HepG2 (cell line): ENCODE results near the gene ILRUN. TPM values are rescaled to one million over a fixed set of nuclear protein-coding genes. Genes with fewer than 3 reads are reported as not detected.

Source experiments
- GRHL1 ChIP-seq: sonication (generic); formaldehyde crosslinking; conservative IDR thresholded peaks from 2 replicates; pipeline ENCODE4 v1.8.0; 2022; ENCODE audit warnings: missing genetic modification reagents
- HCFC1 ChIP-seq: fragments of 150-350 bp; IDR thresholded peaks from 2 replicates; pipeline ENCODE4 v1.6.1; 2014; ENCODE audit warnings: low read depth, low read length
- HMGXB3 ChIP-seq: sonication (generic); formaldehyde crosslinking; IDR thresholded peaks from 2 replicates; pipeline ENCODE4 v1.4.0; 2020; ENCODE audit warnings: missing genetic modification reagents, borderline replicate concordance
- HNF1A ChIP-seq, 2 experiments: sonication (generic) in 1 of 2; formaldehyde crosslinking in 1 of 2; IDR thresholded peaks; 2 replicates each; pipeline versions ENCODE4 v1.4.0 to v1.6.1; 2016 to 2020; ENCODE audit warnings: borderline replicate concordance in 1 of 2, low read depth in 1 of 2, mild to moderate bottlenecking in 1 of 2, missing genetic modification reagents in 1 of 2
- LRRFIP1 ChIP-seq: sonication (generic); formaldehyde crosslinking; conservative IDR thresholded peaks from 2 replicates; pipeline ENCODE4 v1.4.0; 2020; ENCODE audit warnings: missing genetic modification reagents
- MYC ChIP-seq: sonication (generic); formaldehyde crosslinking; IDR thresholded peaks from 2 replicates; pipeline ENCODE4 v1.9.0; 2021; ENCODE audit warnings: missing genetic modification reagents, borderline replicate concordance
- NFKBIZ ChIP-seq: IDR thresholded peaks from 2 replicates; pipeline ENCODE4 v1.6.1; 2018; ENCODE audit warnings: missing genetic modification reagents, missing compliant biosample characterization
- SMAD1 ChIP-seq: sonication (generic); formaldehyde crosslinking; IDR thresholded peaks from 2 replicates; pipeline ENCODE4 v1.4.0; 2020; ENCODE audit warnings: missing genetic modification reagents, low read depth, mild to moderate bottlenecking, borderline replicate concordance
- TARDBP ChIP-seq: sonication (generic); formaldehyde crosslinking; IDR thresholded peaks from 2 replicates; pipeline ENCODE4 v1.8.0; 2022; ENCODE audit warnings: mild to moderate bottlenecking, missing genetic modification reagents
- ZNF333 ChIP-seq: sonication (generic); formaldehyde crosslinking; IDR thresholded peaks from 2 replicates; pipeline ENCODE4 v1.4.0; 2020; ENCODE audit warnings: mild to moderate bottlenecking, missing genetic modification reagents, borderline replicate concordance
- ZNF616 ChIP-seq: sonication (generic); formaldehyde crosslinking; IDR thresholded peaks from 2 replicates; pipeline ENCODE4 v1.5.0; 2020; ENCODE audit warnings: low read depth, mild to moderate bottlenecking, missing genetic modification reagents
- ZNF878 ChIP-seq: sonication (generic); formaldehyde crosslinking; IDR thresholded peaks from 2 replicates; pipeline ENCODE4 v1.8.1; 2023; ENCODE audit warnings: mild to moderate bottlenecking, missing genetic modification reagents, moderate library complexity
- polyA plus RNA-seq, 8 experiments: library from polyadenylated mRNA; depleted of rRNA in 3 of 8; stranded (reverse) in 7 of 8; unstranded in 1 of 8; fragments of >200 nt; fragmentation: Illumina TruSeq in 4 of 8; extraction: Trizol in 4 of 8; gene quantifications; 2 replicates each; pipeline versions ENCODE4 v1.2.1 to v1.2.3, GENCODE V29; 2011 to 2016; ENCODE audit warnings: low read depth in 4 of 8, missing spikeins in 1 of 8, mixed read lengths in 1 of 8; ENCODE audit not compliant: insufficient read depth in 1 of 8
- total RNA-seq, 5 experiments: library from RNA; depleted of rRNA; stranded (reverse); fragments of >200 nt; fragmentation: Illumina TruSeq; extraction: Trizol; gene quantifications; 2 replicates each; pipeline ENCODE4 v1.2.3, GENCODE V29; 2016; ENCODE audit warnings: low read depth in 1 of 5
- TF ChIP-seq, protein P1 (sequence below): sonication (generic); formaldehyde crosslinking; IDR thresholded peaks from 2 replicates; pipeline ENCODE4 v1.5.0; 2020; ENCODE audit warnings: missing genetic modification reagents

The ILRUN gene
- total and polyA plus RNA-seq, 2 of the 13 experiments (the other 11 are each of a cell fraction or from before 2014, with no cell fraction given), result 45.5 to 66.6 TPM

DNA sequence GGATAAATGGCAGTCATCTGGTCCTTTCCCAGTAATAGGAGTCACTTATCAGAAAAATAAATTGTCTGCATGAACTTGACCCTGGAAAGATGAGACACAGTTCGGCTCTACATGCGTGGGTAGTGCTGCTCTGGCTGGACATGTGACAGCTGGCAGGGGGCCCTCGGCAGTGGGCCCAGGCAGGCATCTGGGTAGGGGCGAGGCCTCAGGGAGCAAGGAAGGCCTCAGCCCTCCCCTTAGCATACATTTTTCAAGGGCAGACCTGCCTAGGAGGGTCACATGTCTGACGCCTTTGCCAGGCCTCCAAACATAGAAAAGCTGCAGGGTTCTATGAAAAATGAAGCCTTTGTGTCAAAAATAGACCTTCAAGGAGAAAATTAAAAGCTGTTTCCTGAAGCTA, 12.8 kb upstream of the ILRUN start (continued):
- no peak for TF ChIP-seq NFKBIZ (CRISPR knock-in tag)
- TF ChIP-seq HCFC1, result no peak
- no peak for TF ChIP-seq ZNF616 (CRISPR knock-in tag)
- TF ChIP-seq TARDBP (CRISPR knock-in tag), result no peak
- TF ChIP-seq ZNF878, result no peak
- TF ChIP-seq GRHL1 (CRISPR knock-in tag), result no peak
- TF ChIP-seq HMGXB3, result no peak
- TF ChIP-seq, protein P1, sequence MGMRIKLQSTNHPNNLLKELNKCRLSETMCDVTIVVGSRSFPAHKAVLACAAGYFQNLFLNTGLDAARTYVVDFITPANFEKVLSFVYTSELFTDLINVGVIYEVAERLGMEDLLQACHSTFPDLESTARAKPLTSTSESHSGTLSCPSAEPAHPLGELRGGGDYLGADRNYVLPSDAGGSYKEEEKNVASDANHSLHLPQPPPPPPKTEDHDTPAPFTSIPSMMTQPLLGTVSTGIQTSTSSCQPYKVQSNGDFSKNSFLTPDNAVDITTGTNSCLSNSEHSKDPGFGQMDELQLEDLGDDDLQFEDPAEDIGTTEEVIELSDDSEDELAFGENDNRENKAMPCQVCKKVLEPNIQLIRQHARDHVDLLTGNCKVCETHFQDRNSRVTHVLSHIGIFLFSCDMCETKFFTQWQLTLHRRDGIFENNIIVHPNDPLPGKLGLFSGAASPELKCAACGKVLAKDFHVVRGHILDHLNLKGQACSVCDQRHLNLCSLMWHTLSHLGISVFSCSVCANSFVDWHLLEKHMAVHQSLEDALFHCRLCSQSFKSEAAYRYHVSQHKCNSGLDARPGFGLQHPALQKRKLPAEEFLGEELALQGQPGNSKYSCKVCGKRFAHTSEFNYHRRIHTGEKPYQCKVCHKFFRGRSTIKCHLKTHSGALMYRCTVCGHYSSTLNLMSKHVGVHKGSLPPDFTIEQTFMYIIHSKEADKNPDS (CRISPR knock-in tag), result no peak
- TF ChIP-seq MYC, result 0 out of 2 replicates have a peak, but pooled peaks have one; percentile 40
- TF ChIP-seq SMAD1 (CRISPR knock-in tag), result no peak
- TF ChIP-seq ZNF333 (CRISPR knock-in tag), result no peak
- no peak for TF ChIP-seq HNF1A (IDR thresholded peaks at IDR 0.05; ENCODE audit: low read depth)
- no peak for TF ChIP-seq HNF1A (CRISPR knock-in tag; IDR thresholded peaks at IDR 0.05; ENCODE audit: borderline replicate concordance)
- TF ChIP-seq LRRFIP1 (CRISPR knock-in tag), result no peak
